ENCODE results near the gene KRTAP10-1.

Gene KRTAP10-1

DNA sequence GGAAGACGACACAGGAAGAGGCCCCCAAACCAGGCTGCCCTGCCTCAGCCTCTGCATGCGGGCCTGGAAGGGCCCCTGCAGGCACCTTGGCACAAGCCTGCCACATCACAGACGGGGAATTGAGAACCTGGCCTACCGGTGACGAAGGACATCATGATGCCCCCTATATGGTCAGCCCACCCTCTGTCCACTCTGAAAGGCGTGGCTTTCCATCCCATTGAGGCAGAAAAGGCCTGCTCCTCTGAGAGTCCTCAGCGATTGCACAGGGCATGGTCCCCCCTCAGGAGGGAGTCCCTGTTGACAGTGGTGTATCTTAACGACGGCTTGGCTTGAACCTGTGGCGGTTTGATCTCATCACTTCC lies 11.4 kb downstream of the KRTAP10-1 start:
- H2AFZ ChIP-seq (ENCODE audit: low read depth, low read length), result no peak overlapping the region
- no peaks in the 10 kb centered on the region for H3K9me3 ChIP-seq (ENCODE audit: insufficient read depth, low read length, severe bottlenecking)
- H3K4me3 ChIP-seq (ENCODE audit: low read depth in 1 of 2, low read length in 2 of 2), result no peak overlapping the region
- ATAC-seq (ENCODE audit: insufficient read depth, low read depth) (no peak), DNase-seq (no peak)
- H3K27ac ChIP-seq (ENCODE audit: low read length), result no peak overlapping the region
- no peaks in the 10 kb centered on the region for H3K27me3 ChIP-seq (ENCODE audit: insufficient read depth, low read length, poor library complexity)
- H3K79me2 ChIP-seq (ENCODE audit: insufficient read depth, low read length), result no peaks in the 10 kb centered on the region
- TF ChIP-seq EZH2 (IDR thresholded peaks at IDR 0.05; ENCODE audit: borderline replicate concordance, low read depth, low read length, severe bottlenecking) (no peak), CTCF (IDR thresholded peaks at IDR 0.05; ENCODE audit: borderline replicate concordance, extremely low read depth, low read length, poor library complexity, severe bottlenecking) (no peak)
- H3K4me1 ChIP-seq (ENCODE audit: insufficient read depth, low read length), result no peaks in the 10 kb centered on the region
- no peak overlapping the region for H3K9ac ChIP-seq (ENCODE audit: low read depth, low read length)
- H3K4me2 ChIP-seq (ENCODE audit: insufficient read depth, low read length), result no peak overlapping the region
- no peaks in the 10 kb centered on the region for H3K36me3 ChIP-seq (ENCODE audit: insufficient read depth, low read length)
- H4K20me1 ChIP-seq (ENCODE audit: insufficient read depth, low read length), result no peaks in the 10 kb centered on the region

DNA sequence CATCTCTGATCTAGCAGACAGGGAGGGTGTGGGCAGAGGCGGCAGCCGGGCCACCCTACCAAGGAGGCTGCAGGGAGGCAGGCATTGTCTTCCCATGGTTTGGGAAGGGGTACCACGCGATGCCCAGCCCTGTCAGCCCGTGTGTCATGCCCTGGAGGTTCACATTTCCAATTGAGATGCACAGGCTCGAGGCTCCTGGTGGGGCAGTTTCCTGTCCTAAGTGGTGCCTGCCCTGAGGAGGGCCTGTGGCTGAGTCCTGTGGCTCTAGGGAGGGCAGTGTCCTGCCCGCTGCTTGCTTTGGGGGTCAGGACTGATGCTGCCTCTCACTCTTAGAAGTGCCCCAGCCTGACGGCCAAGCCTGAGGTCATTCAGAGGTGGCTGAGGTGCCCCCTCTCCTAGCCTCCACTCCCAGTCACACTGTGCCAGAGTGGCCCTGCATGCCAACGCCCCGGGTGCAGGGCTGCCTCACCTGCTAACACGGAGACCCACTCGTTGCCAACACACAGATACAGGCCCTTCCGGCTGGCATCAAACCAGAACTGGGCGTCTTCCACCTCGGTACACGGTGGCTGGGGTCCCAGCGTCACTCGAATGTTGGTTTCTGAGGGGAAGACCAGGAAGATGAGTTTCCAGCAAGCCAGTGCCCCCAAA lies 11.9 kb downstream of the KRTAP10-1 start:
- H3K4me3 ChIP-seq (ENCODE audit: low read depth in 1 of 2, low read length in 2 of 2), result no peak overlapping the region
- H3K27me3 ChIP-seq (ENCODE audit: insufficient read depth, low read length, poor library complexity), result no peaks in the 10 kb centered on the region
- ATAC-seq (ENCODE audit: insufficient read depth, low read depth) (no peak), DNase-seq (no peak)
- no peak overlapping the region for H2AFZ ChIP-seq (ENCODE audit: low read depth, low read length)
- no peaks in the 10 kb centered on the region for H4K20me1 ChIP-seq (ENCODE audit: insufficient read depth, low read length)
- no peaks in the 10 kb centered on the region for H3K9me3 ChIP-seq (ENCODE audit: insufficient read depth, low read length, severe bottlenecking)
- no peaks in the 10 kb centered on the region for H3K79me2 ChIP-seq (ENCODE audit: insufficient read depth, low read length)
- H3K27ac ChIP-seq (ENCODE audit: low read length), result no peak overlapping the region
- H3K36me3 ChIP-seq (ENCODE audit: insufficient read depth, low read length), result no peaks in the 10 kb centered on the region
- no peak overlapping the region for H3K9ac ChIP-seq (ENCODE audit: low read depth, low read length)
- TF ChIP-seq CTCF (IDR thresholded peaks at IDR 0.05; ENCODE audit: borderline replicate concordance, extremely low read depth, low read length, poor library complexity, severe bottlenecking) (no peak), EZH2 (IDR thresholded peaks at IDR 0.05; ENCODE audit: borderline replicate concordance, low read depth, low read length, severe bottlenecking) (no peak)
- no peak overlapping the region for H3K4me2 ChIP-seq (ENCODE audit: insufficient read depth, low read length)
- no peaks in the 10 kb centered on the region for H3K4me1 ChIP-seq (ENCODE audit: insufficient read depth, low read length)

DNA sequence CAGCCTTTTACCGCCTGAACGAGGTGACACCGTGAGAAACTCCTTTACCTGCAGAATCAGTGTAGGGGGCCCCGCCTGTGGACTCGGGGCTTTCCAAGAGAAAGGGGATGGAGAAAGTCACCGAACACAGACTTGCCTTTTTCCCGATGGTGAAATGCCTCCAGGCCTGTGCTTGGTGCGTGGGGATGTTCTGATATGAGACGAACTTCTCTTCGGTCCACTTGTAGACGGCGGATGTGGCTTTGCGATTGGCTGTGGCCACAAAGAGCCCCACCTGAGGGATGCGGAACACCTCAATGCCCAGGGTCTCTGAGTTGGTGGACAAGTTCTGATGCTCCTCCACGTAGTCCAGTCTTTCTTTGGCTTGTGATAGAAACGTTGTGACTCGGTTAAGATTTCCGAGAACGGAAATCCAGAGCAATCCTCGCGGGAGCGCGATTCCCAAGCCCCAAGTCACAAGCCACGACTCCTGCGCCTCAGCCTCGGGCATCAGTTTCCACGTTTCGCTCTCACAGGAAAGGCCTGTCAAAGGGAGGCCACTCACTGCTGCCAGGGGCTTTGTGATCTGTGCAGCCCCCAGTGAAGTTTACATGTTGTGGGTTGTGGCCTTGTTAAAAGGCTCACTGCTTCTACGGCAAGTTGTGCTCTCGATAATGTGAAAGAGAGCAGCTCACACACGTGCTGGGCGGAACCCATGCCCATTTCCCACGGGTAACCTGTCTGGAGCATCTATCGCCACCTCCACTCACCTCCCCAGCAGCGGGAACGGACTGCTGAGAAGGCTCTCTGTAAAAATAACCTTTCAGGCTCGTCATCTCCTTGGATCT lies 12.6 kb downstream of the KRTAP10-1 start:
- H3K4me1 ChIP-seq (ENCODE audit: insufficient read depth, low read length), result no peaks in the 10 kb centered on the region
- no peaks in the 10 kb centered on the region for H3K36me3 ChIP-seq (ENCODE audit: insufficient read depth, low read length)
- H3K4me2 ChIP-seq (ENCODE audit: insufficient read depth, low read length), result no peak overlapping the region
- no peak overlapping the region for H3K9ac ChIP-seq (ENCODE audit: low read depth, low read length)
- TF ChIP-seq EZH2 (IDR thresholded peaks at IDR 0.05; ENCODE audit: borderline replicate concordance, low read depth, low read length, severe bottlenecking) (no peak), CTCF (IDR thresholded peaks at IDR 0.05; ENCODE audit: borderline replicate concordance, extremely low read depth, low read length, poor library complexity, severe bottlenecking) (no peak)
- H2AFZ ChIP-seq (ENCODE audit: low read depth, low read length), result no peak overlapping the region
- no peak for ATAC-seq (ENCODE audit: insufficient read depth, low read depth)
- H3K27me3 ChIP-seq (ENCODE audit: insufficient read depth, low read length, poor library complexity), result no peaks in the 10 kb centered on the region
- H3K4me3 ChIP-seq (ENCODE audit: low read depth in 1 of 2, low read length in 2 of 2), result no peak overlapping the region
- no peaks in the 10 kb centered on the region for H3K79me2 ChIP-seq (ENCODE audit: insufficient read depth, low read length)
- H3K27ac ChIP-seq (ENCODE audit: low read length), result no peak overlapping the region
- H3K9me3 ChIP-seq (ENCODE audit: insufficient read depth, low read length, severe bottlenecking), result no peaks in the 10 kb centered on the region
- no peaks in the 10 kb centered on the region for H4K20me1 ChIP-seq (ENCODE audit: insufficient read depth, low read length)
- no peak for DNase-seq

Measured in DND-41 (cell line).